DND-41 (cell line): ENCODE measurements around the gene FAM50A.

Experiments
- CTCF ChIP-seq: IDR thresholded peaks from 2 replicates; pipeline ENCODE4 v1.5.1; 2012; ENCODE audit warnings: borderline replicate concordance, low read length, moderate library complexity, mild to moderate bottlenecking; ENCODE audit not compliant: poor library complexity, severe bottlenecking; ENCODE audit errors: extremely low read depth
- EZH2 ChIP-seq: IDR thresholded peaks from 3 replicates; pipeline ENCODE4 v1.6.1; 2012; ENCODE audit warnings: borderline replicate concordance, low read depth, mild to moderate bottlenecking, moderate library complexity, low read length, inconsistent platforms; ENCODE audit not compliant: severe bottlenecking

- no peak for TF ChIP-seq CTCF
- no peak for TF ChIP-seq EZH2
Measured at GRCh38 chrX:154444755-154445246, 860 bp downstream of the FAM50A start.
